NCI-H146 treated with DMSO at 0.1 percent for 48 hours (cell line): Measurements from ENCODE around the gene RBMY1B.
"Not testable (repeated sequence)": the region's sequence is repeated elsewhere in the genome, so short reads cannot be mapped to it uniquely, and the experiment has no call there.

Source experiments
- DNase-seq: peaks from one replicate; lab custom pipeline; 2025; ENCODE audit not compliant: unreplicated experiment; lab: John Stamatoyannopoulos, UW

Gene RBMY1B

GRCh38 chrY:21511038-21511437 lies at the start of gene RBMY1B:
Gene RBMY1B, plus strand, starts transcription at chrY:21511338. Its CDS starts 2,013 bp downstream, at chrY:21513351.
- DNase-seq: not testable (repeated sequence)

- DNase-seq: not testable (repeated sequence)
Observed at GRCh38 chrY:21462915-21463314, 48.2 kb upstream of the RBMY1B start.

DNA sequence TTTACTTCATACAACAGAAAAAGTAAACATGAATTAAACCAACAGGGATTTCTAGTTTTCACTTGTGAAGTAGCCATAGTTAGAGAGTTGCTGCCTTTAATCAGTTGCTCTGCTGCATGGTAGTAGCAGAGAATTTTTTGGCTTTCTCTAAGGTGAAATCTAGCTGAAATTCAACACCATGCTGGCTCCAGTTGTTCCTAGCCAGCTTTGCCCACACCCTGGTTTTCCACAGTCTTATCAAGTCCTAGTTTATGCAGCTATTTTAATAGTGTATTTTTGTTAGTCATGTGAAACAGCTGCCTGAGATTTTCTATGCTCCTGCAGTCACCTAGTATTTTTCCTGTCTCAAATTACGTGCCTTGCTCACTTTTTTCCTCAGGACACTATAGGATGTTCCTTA lies 28.2 kb upstream of the RBMY1B start:
- no peak for DNase-seq

DNA sequence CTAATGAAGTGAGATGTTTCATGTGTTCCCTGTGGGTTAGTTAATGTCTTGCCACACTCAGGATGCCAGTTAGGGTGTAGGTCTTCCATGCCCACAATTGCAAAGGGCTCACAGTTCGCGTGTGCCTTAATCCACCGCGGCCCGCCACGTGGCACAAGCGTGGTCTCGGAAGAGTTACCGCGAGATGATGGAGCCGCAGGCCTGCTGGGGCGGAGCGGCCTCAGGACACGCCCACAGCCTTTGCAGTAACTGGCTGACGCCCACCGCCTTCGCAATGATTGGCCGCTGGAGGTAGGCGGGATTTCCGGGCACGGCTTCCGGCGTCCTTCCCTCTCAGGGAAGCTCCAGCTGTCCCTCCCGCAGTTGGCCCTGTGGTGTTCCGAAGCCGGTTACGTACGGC lies 23.4 kb downstream of the RBMY1B start, which contains the start of gene RBMY1A1:
Gene RBMY1A1 (plus strand): TSS at position 301 of the 400 bp plus-strand sequence. CDS start 2,013 bp downstream, outside the sequence.
- DNase-seq: not testable (repeated sequence)

DNA sequence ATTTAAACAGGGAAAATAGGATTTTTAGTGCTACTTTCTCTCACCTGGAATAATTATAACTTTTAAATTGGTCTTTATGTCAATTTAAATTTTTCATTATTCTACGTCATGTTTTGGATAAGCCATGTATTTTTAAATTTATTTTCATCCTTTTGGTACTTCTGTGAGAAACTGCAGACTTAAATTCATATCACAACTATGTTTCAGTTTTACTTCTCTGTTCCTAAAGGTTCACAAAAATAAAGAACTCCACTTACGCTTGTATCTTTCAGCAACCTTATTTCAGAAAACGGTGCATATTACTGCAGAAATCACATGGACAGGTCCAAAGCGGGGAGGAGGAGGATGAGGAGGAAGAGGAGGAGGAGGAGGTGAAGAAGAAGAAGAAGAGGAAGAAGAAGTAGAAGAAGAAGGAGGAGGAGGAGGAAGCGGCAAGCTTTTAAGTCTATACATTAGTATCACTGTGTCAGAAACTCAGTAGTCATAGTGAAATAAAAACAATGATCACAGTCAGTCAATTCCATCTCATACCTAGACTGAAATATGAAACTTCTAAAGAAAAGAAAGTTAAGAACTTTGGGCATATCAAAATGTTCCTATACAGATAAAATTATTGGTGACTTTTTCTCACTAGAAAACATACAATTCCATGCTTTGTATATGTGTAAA lies 48.3 kb downstream of the RBMY1B start:
- DNase-seq: not testable (repeated sequence)
